Measurements from ENCODE around the gene OR2A42. TPM values are rescaled to one million over a fixed set of nuclear protein-coding genes. Genes with fewer than 3 reads are reported as not detected.
"Not testable (repeated sequence)": the region's sequence is repeated elsewhere in the genome, so short reads cannot be mapped to it uniquely, and the experiment has no call there.

The OR2A42 gene
- total RNA-seq, 2 experiments from 2014 or later: not detected

DNA sequence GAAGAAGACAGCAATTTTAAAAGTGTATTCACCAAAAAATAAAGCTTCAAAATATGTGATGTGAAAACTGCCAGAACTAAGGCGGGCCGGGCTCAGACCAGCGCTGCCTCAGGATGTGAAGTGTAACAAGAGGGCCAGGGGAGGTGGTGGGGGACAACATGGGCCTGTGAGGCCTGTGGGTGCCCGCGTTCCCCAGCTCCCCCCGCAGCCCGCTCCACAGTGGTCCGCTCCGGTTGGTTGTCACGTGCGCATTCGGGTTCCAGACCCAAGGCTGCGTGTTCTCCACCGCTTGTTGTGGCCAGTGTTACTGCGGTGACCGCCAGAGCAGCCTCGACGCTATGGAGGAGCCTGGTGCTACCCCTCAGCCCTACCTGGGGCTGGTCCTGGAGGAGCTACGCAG lies 56.2 kb downstream of the OR2A42 start, which contains the start of gene CTAGE4:
CTAGE4 (plus strand) TSS at position 301 of the 400 bp plus-strand sequence; CDS start at position 339, 38 bp downstream.
- ATAC-seq; DNase-seq; H3K4me1 Mint-ChIP-seq; H3K9me3 Mint-ChIP-seq (ENCODE audit: low read depth); intact Hi-C loops (cut with DNase I, micrococcal nuclease); H3K4me3 Mint-ChIP-seq; CTCF ChIA-PET; POLR2A ChIA-PET; H3K36me3 Mint-ChIP-seq (ENCODE audit: low read depth); H3K27me3 Mint-ChIP-seq; H3K27ac Mint-ChIP-seq: not testable (repeated sequence)

DNA sequence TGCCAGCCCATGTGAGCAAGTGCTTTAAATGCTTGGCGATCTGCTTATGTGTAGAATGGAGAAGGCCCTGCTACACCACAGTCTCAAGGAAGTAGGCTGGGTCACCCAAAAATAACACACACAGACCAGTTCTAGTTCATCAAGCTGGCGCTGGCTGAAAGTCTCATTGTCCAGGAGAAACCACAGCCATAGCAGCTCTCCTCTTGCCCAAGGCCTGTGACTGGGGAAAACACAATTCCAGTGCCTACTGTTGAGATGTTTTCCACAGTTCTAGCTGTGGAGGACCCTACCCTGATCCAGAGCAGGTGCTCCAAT lies 60.3 kb downstream of the OR2A42 start:
- intact Hi-C loops (cut with DNase I, micrococcal nuclease): loop anchor here (5.0 kb wide), 2 partner anchors 213 to 258 kb away; no protein-coding TSS in a partner anchor
- H3K9me3 Mint-ChIP-seq (ENCODE audit: low read depth); H3K4me1 Mint-ChIP-seq; POLR2A ChIA-PET; ATAC-seq; CTCF ChIA-PET; H3K27me3 Mint-ChIP-seq; DNase-seq; H3K36me3 Mint-ChIP-seq (ENCODE audit: low read depth); H3K27ac Mint-ChIP-seq; H3K4me3 Mint-ChIP-seq: not testable (repeated sequence)

DNA sequence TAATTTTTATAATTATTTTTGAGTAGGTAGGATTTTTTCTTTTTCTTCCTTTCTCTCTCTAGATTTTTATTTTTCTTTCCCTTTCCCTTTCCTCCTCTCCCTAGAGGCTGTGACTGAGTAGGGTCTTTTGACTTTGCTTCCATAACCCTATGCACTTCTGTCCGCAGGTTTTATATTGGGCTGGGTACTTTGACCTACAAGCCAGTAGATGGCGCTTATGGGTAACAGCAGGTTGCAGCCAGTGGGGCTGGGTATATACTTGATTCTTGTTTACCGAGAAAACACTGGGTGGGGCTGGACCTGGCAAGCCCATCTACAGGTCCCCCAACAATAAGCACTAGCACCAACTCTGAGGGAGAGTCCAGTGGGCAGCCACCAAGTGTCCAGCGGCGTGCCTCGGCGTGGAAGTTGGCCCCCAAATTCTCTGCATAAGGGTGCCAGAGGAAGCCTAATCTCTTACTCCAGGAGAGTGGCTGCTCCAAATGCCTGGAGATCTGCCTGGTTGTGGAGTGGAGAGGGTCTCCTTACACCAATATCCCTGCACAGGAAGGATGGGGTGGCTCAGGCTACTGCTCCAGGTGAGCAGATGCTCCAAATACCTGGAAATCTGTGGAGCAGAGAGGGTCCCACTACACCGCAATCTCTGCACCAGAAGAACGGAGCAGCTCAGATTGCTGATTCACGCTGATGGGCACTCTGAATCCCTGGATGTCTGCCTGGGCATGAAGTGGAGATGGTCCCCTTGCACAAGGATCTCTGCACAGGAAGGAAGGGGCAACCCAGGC lies 60.8 kb downstream of the OR2A42 start:
- H3K4me1 Mint-ChIP-seq; H3K27me3 Mint-ChIP-seq; H3K9me3 Mint-ChIP-seq (ENCODE audit: low read depth); H3K36me3 Mint-ChIP-seq (ENCODE audit: low read depth); POLR2A ChIA-PET; H3K27ac Mint-ChIP-seq; H3K4me3 Mint-ChIP-seq: not testable (repeated sequence)
- DNase-seq (peak; percentile 36), ATAC-seq (peak; percentile 90)
- CTCF ChIA-PET: interaction anchor here (0.8 to 1.3 kb wide), 3 partner anchors 9 to 215 kb away, joined by 3 to 6 read pairs (median 4); no protein-coding TSS in a partner anchor
- intact Hi-C loops (cut with DNase I, micrococcal nuclease): loop anchor here (5.0 kb wide), 2 partner anchors 214 to 259 kb away; no protein-coding TSS in a partner anchor

Other genes starting within 250 kb of the OR2A42 start
- gene OR6B1, start 239.3 kb downstream of the OR2A42 start, total RNA-seq: not detected
- gene OR2A5, start 190.7 kb downstream of the OR2A42 start, total RNA-seq: not detected
- gene OR2A25, start 169.8 kb downstream of the OR2A42 start, total RNA-seq: not detected
- not detected for gene OR2A12, start 153.3 kb downstream of the OR2A42 start, total RNA-seq
- gene OR2A2, start 130.0 kb downstream of the OR2A42 start, total RNA-seq: not detected
- not detected for gene OR2A14, start 116.4 kb downstream of the OR2A42 start, total RNA-seq
- gene CTAGE4, start 56.1 kb downstream of the OR2A42 start, total RNA-seq: 1 to 10 TPM; 1.2 to 1.4 TPM
- 1 to 10 TPM; 5.1 to 6.3 TPM for gene ARHGEF35, start 43.8 kb downstream of the OR2A42 start, total RNA-seq
- 1 to 10 TPM; 2.9 to 3.8 TPM for gene OR2A7, start 25.2 kb upstream of the OR2A42 start, total RNA-seq
- gene CTAGE8, start 29.7 kb upstream of the OR2A42 start, total RNA-seq: 1 to 10 TPM; 1.1 to 1.9 TPM
- not detected for gene OR2A1, start 72.8 kb upstream of the OR2A42 start, total RNA-seq
- gene ARHGEF5, start 115.8 kb upstream of the OR2A42 start, total RNA-seq: 10 to 100 TPM; 14.8 to 16.8 TPM
- not detected for gene NOBOX, start 164.1 kb upstream of the OR2A42 start, total RNA-seq